ENCODE measurements around the gene ELL. TPM values are rescaled to one million over a fixed set of nuclear protein-coding genes. Genes with fewer than 3 reads are reported as not detected.

The ELL gene
- total RNA-seq, 1 experiment from 2014 or later, result 17.0 TPM

GRCh38 chr19:18418029-18418482 lies 103.8 kb downstream of the ELL start:
- H3K4me2 ChIP-seq (ENCODE audit: insufficient read depth, insufficient read length, low read length), result peak overlapping the region; percentile 6
- peak overlapping the region; percentile 53 to 78; a peak in 4 of 5 replicates for H3K4me3 Mint-ChIP-seq
- no peak overlapping the region for H3K4ac ChIP-seq (ENCODE audit: low read depth, low read length)
- no peaks in the 10 kb centered on the region; the same call in 1 of the 2 replicates for H3K27me3 ChIP-seq (ENCODE audit: insufficient read depth, low read length)
- no peak overlapping the region for H2BK12ac ChIP-seq (ENCODE audit: insufficient read length, low read depth, low read length)
- no peak overlapping the region for H3K56ac ChIP-seq (ENCODE audit: insufficient read length, low read depth, low read length)
- no peaks in the 10 kb centered on the region for H3K79me1 ChIP-seq (ENCODE audit: insufficient read depth, low read depth, low read length, poor library complexity, severe bottlenecking)
- H2BK5ac ChIP-seq (ENCODE audit: insufficient read length, low read length), result no peak overlapping the region
- no peak overlapping the region for H3K9ac ChIP-seq (ENCODE audit: extremely low read depth, insufficient read length, low read length)
- no peak overlapping the region for H3K18ac ChIP-seq (ENCODE audit: insufficient read length, low read depth, low read length)
- H3K36me3 Mint-ChIP-seq (ENCODE audit: insufficient read depth in 1 of 3, low read depth in 3 of 3), result peaks cover 0 to 5% (median 0%) of the 10 kb centered on the region in 3 experiments; a peak in 1 of 7 replicates
- no peak for TF ChIP-seq CTCF (conservative IDR thresholded peaks at IDR 0.05)
- peak overlapping the region in 1 of 3 experiments; percentile 86; a peak in 1 of 7 replicates for H3K27ac Mint-ChIP-seq
- no peaks in the 10 kb centered on the region; a peak in 2 of 5 replicates for H3K9me3 Mint-ChIP-seq
- H3K27me3 Mint-ChIP-seq (ENCODE audit: low read depth), result peaks cover 59% of the 10 kb centered on the region
- H3K23me2 ChIP-seq (ENCODE audit: insufficient read length, low read depth, low read length, poor library complexity, severe bottlenecking), result peaks cover 14% of the 10 kb centered on the region
- no peak overlapping the region for H4K5ac ChIP-seq (ENCODE audit: insufficient read length, low read depth, low read length)
- H3K14ac ChIP-seq (ENCODE audit: insufficient read depth, low read length), result no peak overlapping the region
- no peak overlapping the region for H2BK20ac ChIP-seq (ENCODE audit: low read depth, low read length, poor library complexity, severe bottlenecking)
- H3T11ph ChIP-seq (ENCODE audit: low read length), result no peak overlapping the region
- no peak overlapping the region for H2AK5ac ChIP-seq (ENCODE audit: insufficient read length, low read length)
- no peaks in the 10 kb centered on the region for H4K20me1 ChIP-seq (ENCODE audit: control insufficient read depth, insufficient read depth, insufficient read length)
- H3K27ac ChIP-seq (ENCODE audit: insufficient read length, low read depth, low read length), result no peak overlapping the region
- H3K9me3 ChIP-seq (ENCODE audit: control insufficient read depth, low read depth, low read length), result no peaks in the 10 kb centered on the region
- H3K4me1 Mint-ChIP-seq, result peaks cover 28 to 55% of the 10 kb centered on the region in 2 experiments
- no peak overlapping the region for H2BK120ac ChIP-seq (ENCODE audit: low read depth, low read length, poor library complexity, severe bottlenecking)
- H3K4me1 ChIP-seq (ENCODE audit: insufficient read depth, low read length), result peaks cover 4% of the 10 kb centered on the region; the same call in 1 of the 2 replicates
- no peak overlapping the region for H4K8ac ChIP-seq (replicated peaks; ENCODE audit: insufficient read length, low read depth, low read length)
- WGBS (ENCODE audit: extremely low coverage, insufficient read length, low lambda C conversion rate), result no CpG with 5 or more reads among the region's 30 CpGs
- H3K79me2 ChIP-seq (ENCODE audit: insufficient read depth, low read length), result no peaks in the 10 kb centered on the region
- no peak for DNase-seq
- H4K91ac ChIP-seq (ENCODE audit: insufficient read length, low read depth, low read length), result no peak overlapping the region
- no peak overlapping the region for H2BK15ac ChIP-seq (ENCODE audit: low read depth, low read length)
- no peak overlapping the region for H2AFZ ChIP-seq (ENCODE audit: low read length)
- no peak overlapping the region for H3K23ac ChIP-seq (ENCODE audit: insufficient read length, low read depth, low read length)
